ENCODE measurements around the gene PAQR4. TPM values are rescaled to one million over a fixed set of nuclear protein-coding genes. Genes with fewer than 3 reads are reported as not detected.
"Not testable (repeated sequence)": the region's sequence is repeated elsewhere in the genome, so short reads cannot be mapped to it uniquely, and the experiment has no call there.

The PAQR4 gene
- total RNA-seq, 1 donor from 2014 or later, result 33.1 TPM

DNA sequence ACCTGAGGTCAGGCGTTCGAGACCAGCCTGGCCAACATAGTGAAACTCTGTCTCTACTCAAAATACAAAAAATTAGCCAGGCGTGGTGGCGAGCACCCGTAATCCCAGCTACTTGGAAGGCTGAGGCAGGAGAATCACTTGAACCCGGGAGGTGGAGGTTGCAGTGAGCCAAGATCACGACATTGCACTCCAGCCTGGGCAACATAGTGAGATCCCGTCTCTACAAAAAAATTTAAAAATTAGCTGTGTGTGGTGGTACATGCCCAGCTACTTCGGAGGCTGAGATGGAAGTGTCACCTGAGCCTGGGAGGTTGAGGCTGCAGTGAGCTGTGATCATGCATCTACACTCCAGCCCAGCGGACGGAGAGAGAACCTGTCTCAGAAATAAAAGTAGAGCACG lies 25.4 kb upstream of the PAQR4 start:
- not testable (repeated sequence) for DNase-seq (ENCODE audit: low spot score)

DNA sequence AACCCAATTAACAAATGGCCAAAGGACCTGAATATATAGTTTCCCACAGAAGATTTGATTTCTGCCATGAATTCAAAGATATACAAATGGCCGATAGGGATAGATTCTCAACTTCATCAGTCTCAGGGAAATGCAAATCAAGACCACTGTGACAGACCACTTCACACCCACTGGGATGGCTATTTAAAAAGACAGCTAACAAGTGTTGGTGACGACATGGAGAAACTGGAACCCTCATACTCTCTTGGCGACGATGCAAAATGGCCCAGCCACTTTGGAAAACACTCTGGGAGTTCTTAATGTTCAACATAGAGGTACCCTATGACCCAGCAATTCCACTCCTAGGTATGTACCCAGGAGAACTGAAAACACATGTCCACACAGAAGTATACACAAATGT lies 22.5 kb upstream of the PAQR4 start:
- DNase-seq (ENCODE audit: low spot score), result no peak

DNA sequence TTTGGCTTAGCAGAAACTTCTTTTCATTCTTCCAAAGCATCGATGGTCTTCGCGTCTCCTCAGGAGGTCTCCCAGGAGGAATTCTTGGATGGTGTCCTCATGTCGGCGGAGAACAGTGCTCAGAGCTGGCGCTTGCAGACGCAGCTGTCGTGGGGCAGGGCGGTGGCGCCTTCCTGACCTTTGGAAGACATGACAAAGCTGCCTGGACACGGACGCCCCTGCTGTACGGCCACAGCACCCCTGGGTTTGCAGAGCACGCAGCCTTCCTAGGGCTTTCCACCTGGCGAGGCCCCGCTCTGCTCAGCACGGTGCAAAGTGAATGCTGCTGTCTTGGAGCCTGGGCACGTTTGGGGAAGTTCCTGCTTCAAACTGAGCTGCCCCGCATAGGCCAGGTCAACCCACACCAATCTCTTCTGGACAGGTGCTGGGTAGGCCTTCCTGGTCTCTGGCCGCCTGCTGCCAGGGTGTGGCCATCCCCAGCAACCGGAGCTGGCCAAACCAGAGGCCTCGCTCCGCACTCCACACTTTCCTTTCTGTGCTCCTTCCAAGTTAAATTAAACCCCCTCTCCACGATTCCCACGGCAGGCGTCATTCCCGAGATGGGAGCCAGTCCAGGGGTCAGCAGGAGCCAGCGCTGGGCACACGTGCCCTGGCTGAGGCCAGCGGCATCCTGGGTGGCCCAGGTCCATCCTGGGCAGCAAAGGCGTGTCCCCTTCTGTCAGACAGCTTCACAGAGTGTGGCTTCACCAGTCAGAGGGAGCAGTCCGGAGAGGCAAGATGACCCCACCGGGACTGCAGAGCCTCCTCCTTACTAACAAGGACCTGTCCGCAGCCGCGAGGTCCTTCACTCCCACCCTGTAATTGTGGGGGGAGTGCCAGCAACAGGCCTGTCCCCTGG lies 20.1 kb upstream of the PAQR4 start:
- no peak for DNase-seq (ENCODE audit: low spot score)

DNA sequence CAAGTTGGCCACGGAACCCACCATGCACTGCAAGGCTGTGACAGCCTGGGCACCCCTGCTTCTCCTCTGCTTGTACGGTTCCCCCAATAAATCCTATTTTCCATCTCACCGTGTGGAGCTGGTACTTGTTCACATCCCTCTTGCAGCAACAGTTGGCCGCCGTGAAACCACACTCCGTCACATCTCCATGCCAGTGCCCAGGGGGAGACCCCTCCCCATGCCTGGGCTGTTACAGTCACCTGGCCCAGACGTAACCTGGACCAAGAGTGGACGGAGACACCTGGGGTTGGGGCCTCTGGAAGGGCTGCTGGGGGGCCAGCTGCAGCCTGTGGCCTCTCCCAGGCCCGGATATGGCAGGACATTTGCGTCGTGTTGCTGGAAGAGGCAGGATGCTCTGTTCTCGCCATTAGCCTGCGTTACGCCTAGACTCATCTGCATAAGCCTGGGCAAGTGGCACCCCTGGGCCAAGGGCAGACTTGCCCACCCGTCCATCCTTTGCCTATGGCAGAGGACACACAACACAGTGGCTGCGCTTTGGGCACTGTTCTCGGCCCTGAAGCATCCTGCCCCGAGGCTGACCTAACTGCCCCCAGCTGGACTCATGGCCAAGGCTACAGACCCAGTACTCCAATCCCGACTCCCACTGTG lies 19.3 kb upstream of the PAQR4 start:
- no peak for DNase-seq (ENCODE audit: low spot score)

DNA sequence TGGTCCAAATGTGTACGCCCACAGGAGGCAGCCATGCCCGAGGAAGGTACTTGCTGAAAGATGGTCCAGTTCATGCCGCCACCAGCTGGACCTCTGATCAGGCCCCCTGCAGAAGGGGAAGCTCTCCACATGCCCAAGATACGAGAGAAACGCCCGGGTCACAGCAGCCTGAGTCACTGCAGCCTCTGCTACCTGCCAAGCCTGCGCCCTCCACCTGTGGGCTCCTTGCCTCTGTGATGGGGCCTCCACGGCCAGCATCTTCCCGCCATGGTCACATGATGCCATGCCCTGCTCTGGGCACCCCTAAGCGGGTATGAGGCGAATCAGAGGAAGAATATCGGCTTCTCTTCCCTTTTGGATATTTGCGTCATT lies 18.8 kb upstream of the PAQR4 start:
- DNase-seq (ENCODE audit: low spot score), result no peak

DNA sequence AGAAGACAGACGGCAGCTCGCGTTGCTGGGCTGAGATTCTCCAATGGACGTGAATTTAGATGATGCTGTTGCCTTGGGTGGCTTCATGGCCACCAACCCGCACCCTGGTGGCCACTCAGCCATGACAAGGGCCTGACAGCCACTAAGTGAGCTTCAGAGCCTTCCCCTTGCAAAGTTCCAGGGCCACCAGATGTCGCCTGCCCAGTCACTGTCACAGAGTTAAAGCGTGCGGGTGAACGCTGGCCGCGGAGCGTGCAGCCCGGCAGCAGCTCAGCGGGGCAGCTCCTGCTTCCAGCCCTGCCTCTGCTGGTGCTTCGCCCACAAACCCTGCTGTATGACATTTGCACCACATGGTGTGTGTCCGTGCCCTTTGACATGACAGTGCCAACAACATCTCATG lies 18.4 kb upstream of the PAQR4 start:
- DNase-seq (ENCODE audit: low spot score), result no peak

DNA sequence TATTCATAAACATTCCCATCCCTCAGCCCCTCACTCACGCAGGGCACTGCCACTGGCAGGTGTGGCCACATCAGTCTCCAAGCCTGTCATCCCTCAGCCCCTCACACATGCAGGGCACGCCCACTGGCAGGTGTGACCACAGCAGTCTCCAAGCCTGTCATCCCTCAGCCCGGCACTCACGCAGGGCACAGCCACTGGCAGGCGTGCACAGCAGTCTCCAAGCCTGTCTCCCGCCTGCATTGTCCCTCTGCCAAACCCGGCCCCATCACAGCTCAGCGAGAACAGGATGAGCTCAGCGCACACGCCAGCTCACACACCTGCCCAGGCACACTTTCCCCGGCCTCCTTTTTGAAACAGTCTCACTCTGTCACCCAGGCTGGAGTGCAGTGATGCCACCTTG lies 16.5 kb upstream of the PAQR4 start:
- no peak for DNase-seq (ENCODE audit: low spot score)

DNA sequence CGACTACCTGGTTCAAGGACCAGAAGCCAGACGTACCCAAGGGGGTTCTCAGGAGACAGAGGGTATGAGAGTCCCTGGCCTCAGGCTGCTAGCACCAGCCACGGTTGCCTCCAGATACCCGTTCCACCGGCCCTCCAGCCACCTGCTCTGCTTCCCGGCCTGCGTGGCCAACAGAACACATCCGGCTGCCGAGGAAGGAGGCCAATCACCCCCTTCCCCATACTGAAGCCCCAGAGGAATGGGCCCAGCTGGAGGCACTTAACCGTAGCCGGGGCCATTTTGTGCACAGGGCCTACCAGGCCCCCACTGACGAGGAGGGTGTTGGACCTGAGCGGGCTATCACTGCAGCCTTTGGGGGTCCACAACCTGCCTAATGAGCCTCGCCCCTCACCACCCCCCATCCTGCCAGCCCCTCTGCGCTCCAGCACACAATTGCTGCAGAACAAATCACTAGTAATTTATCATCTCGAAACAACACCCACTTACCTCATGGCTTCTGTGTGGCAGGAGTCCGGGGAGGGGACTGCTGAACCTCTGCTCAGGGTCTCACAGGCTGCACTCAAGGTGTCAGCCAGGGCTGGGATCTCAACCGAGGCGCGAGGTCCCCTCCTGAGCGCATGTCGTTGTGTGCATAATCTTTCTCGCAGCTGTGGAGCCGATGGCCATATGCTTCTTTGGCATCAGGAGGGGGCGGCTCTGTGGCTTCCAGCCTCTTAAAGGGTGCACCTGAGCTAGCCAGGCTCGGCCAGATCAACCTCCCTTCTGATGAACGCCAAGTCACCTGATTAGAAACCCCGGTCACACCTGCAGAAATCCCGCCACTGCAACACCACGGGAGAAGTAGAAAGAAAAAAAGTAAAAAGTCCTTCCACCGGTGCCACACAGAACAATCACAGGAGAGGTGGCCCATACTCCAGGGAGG lies 15.2 kb upstream of the PAQR4 start:
- no peak for DNase-seq (ENCODE audit: low spot score)

DNA sequence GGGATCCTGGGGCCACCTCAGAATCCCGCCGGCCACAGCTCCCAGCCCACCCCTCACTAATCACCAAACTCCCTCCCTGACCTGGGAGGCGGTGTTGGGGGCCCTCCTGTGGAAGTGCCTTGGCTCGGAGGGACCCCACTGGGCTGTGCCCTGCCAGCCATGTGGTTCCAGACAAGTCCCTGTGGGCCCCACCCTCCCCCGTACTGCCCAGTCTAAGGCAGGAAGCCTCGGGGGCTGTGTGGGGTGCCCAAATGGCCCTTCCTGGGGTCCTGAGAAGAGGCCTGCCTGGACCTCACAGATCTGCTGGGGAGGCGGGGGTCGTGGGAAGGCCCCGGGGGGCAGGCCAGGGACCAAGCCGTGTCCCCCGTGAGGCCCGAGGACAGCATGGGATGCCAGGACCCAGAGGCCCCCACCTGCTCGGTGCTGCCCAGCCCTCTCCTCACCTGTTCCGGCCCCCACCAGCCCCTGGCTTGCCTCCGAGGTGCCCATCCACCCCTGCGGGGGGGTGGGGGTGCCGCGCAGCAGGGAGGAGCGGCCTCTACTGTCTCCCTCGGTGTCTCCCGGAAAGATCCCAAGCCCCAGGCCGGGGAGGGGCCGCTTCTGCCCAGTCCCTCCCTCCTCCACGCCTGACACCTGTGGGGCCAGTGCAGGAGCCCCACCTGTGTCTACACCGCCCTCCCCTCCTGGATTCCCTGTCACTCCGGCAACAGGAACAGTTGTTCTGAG lies 14.3 kb upstream of the PAQR4 start:
- DNase-seq (ENCODE audit: low spot score), result no peak

DNA sequence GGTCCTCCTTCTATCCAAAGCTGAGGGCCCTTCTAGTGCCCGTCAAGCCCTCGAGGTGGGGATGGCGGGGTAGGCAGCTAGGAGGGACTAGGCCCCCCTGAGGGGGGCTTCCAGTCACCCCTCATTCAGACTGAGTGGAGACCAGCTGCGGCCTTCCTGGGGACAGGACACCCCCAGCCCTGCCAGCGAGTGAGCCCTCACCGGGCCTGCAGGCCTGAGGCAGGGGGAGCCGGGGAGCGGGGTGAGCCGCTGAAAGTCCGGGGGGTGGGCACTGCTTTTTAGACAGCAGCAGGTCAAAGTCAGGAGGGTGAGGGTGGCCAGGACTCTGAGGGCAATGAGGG lies 13.7 kb upstream of the PAQR4 start:
- no peak for DNase-seq (ENCODE audit: low spot score)

DNA sequence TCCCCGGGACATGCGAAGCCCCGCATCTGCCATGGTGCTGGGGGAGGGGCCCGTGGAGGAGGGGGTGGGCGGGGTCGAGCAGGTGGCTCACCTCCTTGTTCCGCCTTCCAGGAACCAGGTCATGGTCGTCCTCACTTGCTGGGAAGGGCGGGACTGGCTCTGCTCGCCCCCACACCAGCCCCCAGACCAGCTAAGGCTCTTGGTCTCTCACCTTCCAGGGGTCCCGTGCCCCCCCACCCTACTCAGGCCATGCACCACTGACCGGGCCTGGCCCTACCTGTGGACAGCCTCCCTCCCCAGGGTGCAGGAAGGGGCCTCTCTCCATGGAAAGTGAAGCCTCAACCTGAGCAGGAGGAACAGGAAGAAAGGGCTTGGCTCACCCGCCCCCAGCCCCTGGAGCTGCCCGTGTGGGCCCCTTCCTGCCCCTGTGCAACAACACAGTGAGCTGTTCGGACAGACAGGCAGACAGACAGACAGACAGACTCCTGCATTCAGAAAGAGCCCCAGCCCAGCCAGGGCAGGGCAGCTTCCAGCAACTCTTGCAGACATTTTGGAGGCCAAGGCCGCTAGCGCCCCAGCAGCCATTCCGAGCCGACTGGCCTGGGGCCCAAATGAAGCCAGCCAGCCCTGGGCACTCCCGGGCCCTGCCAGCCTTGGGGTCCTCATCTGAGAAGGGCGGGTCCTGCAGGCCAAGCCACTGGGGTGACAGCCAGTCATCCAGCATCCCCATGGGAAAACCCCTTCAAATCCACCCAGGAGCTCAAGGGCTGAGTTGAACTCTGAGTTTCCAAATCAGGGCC lies 13.2 kb upstream of the PAQR4 start:
- DNase-seq (ENCODE audit: low spot score), result no peak

DNA sequence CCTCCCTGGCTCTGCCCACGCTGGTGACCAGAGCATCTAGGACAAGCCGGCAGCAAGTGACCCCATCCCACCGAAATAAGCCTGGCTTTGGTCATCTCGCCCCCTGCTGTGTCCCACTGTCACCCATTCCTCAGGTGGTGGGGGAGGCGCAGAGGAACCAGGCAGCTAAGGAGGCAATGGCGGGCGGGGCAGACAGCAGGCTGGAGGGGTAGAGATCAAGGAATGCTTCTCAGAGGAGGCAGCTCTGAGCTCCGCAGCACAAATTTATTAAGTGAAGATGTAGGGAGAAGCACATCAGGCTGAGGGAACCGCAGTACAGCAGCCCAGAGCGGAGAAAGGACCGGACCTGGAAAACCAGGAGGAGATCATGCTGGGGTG lies 12.6 kb upstream of the PAQR4 start:
- no peak for DNase-seq (ENCODE audit: low spot score)

DNA sequence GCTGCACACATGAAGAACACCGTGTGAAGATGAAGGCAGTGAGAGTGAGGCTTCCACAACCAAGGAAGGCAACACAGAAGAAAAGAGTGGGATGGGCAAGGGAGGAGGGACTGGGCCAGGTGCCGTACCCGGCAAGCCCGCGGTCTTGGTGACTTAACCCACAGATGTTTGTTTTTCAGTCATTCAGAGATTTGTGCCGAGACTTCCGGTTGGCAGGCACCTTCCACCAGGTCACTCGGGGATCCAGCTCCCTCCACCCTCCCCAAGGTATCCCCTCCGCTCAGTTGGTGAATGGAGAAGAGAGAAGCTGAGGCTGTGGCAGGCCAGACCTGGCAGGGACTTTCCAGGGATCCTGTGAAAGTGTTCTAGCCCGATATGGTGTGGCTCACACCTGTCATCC lies 9.9 kb upstream of the PAQR4 start:
- DNase-seq (ENCODE audit: low spot score), result no peak

DNA sequence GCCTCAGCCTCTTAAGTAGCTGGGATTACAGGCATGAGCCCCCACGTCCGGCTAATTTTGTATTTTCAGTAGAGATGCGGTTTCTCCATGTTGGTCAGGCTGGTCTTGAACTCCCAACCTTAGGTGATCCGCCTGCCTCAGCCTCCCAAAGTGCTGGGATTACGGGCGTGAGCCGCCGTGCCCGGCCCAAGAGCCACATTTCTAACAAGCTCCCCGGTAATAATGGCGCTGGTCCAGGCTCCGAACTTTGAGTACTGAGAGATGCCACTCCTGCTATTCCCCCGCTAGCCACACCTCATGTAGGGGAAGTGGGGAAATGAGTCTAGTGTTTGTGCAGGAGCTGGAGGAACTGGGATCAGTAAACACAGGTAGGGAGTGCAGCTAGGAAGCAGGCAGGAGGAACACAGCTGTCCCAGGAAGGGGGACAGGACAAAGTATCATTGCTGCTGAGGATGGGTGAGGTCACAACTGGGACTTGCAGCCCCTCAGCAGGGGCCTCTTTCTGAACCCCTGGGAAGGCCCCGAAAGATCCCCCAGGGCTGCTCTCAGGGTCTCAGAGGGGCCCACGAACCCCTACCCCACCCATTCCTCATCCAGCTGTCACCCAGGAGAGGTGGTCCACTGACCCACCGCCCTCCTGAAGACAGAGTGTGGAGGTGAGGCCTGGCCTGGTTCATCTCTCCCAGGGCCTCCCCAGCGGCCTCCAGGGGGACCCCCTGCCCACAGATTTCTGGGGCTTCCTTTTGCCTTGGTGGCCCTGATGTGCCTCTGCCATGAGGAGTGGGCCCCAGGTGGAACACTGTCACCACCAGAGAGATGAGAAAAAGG lies 8.8 kb upstream of the PAQR4 start:
- no peak for DNase-seq (ENCODE audit: low spot score)

DNA sequence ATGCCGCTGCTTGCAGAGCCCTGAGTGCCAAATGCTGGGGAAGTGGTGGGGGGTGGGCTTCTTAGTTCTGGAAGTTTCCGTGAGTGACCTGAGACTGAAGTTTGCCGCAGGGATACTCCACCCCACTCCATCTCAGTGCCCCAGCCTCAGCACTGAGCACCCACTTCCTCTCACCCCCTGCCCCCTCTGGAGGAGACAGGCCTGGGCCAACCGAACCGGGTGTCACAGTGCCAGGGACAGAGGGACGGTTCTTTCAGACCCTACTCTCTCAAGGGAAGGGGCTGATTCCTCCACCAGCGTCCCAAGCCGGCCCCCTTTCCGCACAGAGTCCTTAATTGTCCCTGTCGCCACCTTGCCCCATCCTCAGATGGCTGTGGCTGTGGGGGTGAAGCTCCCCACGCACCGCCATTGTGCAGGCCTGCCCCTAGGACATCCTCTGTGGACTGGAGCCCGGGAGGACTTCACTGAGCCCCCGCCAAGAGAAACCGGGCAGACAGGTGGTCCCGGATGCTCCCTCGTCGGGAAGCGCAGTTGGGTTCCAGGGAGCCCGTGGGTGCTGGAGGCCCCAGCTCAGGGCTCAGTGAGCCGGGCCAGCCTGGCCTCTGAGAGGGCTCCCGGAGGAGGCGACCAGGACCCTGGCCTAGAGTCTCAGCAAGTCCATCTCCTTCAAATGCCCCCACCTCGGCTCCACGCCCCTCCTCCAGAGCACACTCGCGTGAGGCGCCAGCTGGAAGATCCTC lies 6.6 kb upstream of the PAQR4 start:
- DNase-seq (ENCODE audit: low spot score), result no peak

DNA sequence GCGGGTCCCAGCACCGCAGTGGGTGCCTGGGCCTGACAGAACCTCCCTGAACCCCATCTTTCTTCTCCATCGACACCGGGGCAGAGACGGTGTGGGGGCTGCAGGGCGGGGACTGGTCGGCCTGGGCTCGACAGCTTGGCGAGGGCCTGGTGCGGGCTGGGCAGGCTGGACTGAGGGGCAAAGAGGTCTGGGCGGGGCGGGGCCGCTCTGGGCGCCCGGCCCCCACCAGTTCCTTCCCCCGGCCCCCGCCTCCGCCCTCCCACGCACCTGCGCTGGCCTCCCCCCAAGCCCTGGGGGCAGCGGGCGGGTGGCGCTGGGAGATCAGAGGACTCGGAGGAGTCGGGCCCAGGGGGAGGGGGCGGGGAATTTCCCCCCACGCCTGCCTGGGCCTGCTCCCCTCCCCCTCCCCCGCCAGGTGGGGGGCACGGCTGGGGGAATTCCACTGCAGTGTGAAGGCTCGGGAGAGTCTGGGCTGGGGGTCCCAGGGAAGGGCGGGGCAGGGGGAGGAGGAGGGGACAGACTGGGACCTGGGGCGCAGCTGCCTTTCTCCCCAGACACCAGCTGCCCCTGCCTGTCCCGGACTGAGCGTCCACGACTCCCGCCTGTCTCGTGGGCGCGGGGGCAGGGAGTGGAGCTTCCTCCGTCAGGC lies 6.0 kb upstream of the PAQR4 start:
- no peak for DNase-seq (ENCODE audit: low spot score)

DNA sequence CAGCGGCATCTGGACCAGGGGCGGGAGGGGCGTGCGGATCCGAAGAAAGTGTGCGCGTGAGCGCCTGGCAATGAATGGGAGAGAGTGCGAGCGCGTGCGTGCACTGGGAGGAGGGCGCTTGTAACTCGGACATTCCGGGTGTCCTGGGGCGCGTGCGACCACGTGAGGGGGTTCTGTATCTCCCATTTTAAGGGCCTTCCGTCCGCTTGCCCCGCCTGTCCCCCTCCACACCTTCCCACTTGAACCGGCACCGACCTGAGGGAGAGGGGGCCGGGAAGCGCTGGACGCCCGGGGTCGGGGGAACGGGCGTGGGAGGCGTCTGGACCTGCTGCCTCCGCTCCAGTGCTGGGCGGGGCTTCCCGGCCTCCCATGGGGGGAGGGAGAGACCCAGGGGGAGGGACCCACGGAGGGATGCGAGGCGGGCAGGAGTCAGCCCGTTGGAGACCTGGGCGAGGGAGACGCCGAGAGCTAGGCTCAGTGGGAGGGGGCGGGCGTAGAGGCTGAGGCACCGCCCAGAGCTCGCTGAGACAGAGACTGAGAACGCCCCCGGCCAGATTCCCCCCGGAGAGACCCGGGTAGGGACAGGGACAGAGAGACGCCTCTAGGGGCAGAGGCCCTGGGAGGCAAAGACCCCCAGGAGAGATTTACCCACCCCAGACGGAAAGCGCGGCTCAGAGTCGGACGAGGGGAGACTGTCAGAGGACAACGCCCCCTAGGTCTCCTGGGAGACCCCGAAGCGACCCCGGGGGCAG lies 5.2 kb upstream of the PAQR4 start, which contains the start of gene KREMEN2:
Gene KREMEN2, plus strand, starts transcription at position 553 of the 752 bp plus-strand sequence. CDS start 246 bp downstream, outside the sequence.
- DNase-seq (ENCODE audit: low spot score), result no peak
